SU-DHL-6 (cell line): ENCODE measurements around the gene LRFN2.

Source experiments
- H2AFZ ChIP-seq: fragments of 200-600 bp; sonication (generic); 2 replicates; pipeline ENCODE4 v1.6.1; 2014; ENCODE audit warnings: low read depth, mild to moderate bottlenecking, moderate library complexity, mixed read lengths, antibody characterized with exemption, low read length; ENCODE audit not compliant: severe bottlenecking
- H3F3A ChIP-seq: fragments of 200-600 bp; shearing (Covaris generic); 2 replicates; pipeline ENCODE4 v1.6.0; 2016; ENCODE audit warnings: antibody characterized with exemption, mild to moderate bottlenecking; ENCODE audit not compliant: insufficient read depth
- H3K27ac ChIP-seq: fragments of 200-600 bp; sonication (generic); 2 replicates; pipeline ENCODE4 v1.5.1; 2016; ENCODE audit warnings: low read depth, mild to moderate bottlenecking, low read length, moderate library complexity, mixed read lengths
- H3K27me3 ChIP-seq: fragments of 200-600 bp; sonication (generic), shearing (Covaris generic); 2 replicates; pipeline ENCODE4 v1.6.0; 2014; ENCODE audit warnings: mild to moderate bottlenecking, low read length
- H3K36me3 ChIP-seq: fragments of 200-600 bp; sonication (generic); 2 replicates; pipeline ENCODE4 v1.6.1; 2014; ENCODE audit warnings: mild to moderate bottlenecking, low read length, mixed read lengths
- H3K4me2 ChIP-seq: fragments of 300-600, 200-600 bp; shearing (Covaris generic), sonication (generic); 2 replicates; pipeline ENCODE4 v1.6.0; 2014; ENCODE audit warnings: low read length, low read depth, mild to moderate bottlenecking; ENCODE audit not compliant: poor library complexity, severe bottlenecking
- H3K4me3 ChIP-seq: fragments of 200-600 bp; sonication (generic); 2 replicates; pipeline ENCODE4 v1.5.1; 2014; ENCODE audit warnings: antibody characterized with exemption, low read length, mild to moderate bottlenecking, mixed read lengths; ENCODE audit not compliant: insufficient read depth, poor library complexity, severe bottlenecking
- H3K79me2 ChIP-seq: fragments of 200-600 bp; sonication (generic); 2 replicates; pipeline ENCODE4 v1.6.1; 2014; ENCODE audit warnings: mild to moderate bottlenecking, low read length, moderate library complexity; ENCODE audit not compliant: insufficient read depth
- H3K9ac ChIP-seq: fragments of 200-600 bp; sonication (generic); 2 replicates; pipeline ENCODE4 v1.7.0; 2014; ENCODE audit warnings: mild to moderate bottlenecking, low read length
- H3K9me2 ChIP-seq: fragments of 200-600 bp; sonication (generic); replicated peaks from 2 replicates; pipeline ENCODE4 v1.6.1; 2014; ENCODE audit warnings: low read length; ENCODE audit not compliant: insufficient read depth
- H3K9me3 ChIP-seq: fragments of 200-600 bp; sonication (generic); 2 replicates; pipeline ENCODE4 v1.6.1; 2014; ENCODE audit warnings: low read length, mixed read lengths; ENCODE audit not compliant: insufficient read depth
- H4K20me1 ChIP-seq: fragments of 200-600 bp; sonication (generic); 2 replicates; pipeline ENCODE4 v1.6.1; 2014; ENCODE audit warnings: low read depth, mild to moderate bottlenecking, antibody characterized with exemption, low read length, moderate library complexity, mixed read lengths
- CTCF ChIP-seq: fragments of 200-600 bp; sonication (generic); IDR thresholded peaks from one replicate; pipeline ENCODE4 v1.5.1; 2017; ENCODE audit warnings: antibody characterized with exemption, mild to moderate bottlenecking, low read length, moderate library complexity; ENCODE audit not compliant: insufficient read depth, poor library complexity, severe bottlenecking
- EZH2phosphoT487 ChIP-seq: fragments of 200-600 bp; sonication (generic), shearing (Covaris generic); conservative IDR thresholded peaks from 2 replicates; pipeline ENCODE4 v1.6.1; 2018; ENCODE audit warnings: mild to moderate bottlenecking, antibody characterized with exemption, low read length, moderate library complexity, mixed read lengths

LRFN2 gene

DNA sequence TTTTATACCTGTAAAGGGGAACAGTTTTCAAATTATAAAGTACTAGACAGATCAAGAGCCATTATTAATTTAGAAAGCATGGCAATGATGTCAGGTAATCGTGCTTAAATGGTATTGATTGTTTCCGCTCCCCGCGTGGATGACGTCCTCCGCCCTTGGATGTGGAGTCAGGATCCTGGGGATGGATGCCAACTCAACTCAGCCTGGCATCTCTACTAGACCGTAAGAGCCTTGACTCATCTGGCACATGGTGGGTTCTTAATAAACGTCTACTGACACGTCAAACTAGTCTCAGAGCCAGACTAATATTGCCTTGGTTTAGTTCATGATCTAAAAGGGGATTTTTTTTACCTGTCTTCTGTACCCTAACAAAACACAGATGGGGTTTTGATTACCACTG, 80.2 kb downstream of the LRFN2 start:
- Histone ChIP-seq H4K20me1 (no peaks in the 10 kb centered on the region; the same call in 1 of the 2 replicates), H3K9me2 (no peaks in the 10 kb centered on the region), H3K4me3 (no peak overlapping the region), H3K9ac (no peak overlapping the region), H3K4me2 (no peak overlapping the region), H3K36me3 (no peaks in the 10 kb centered on the region), H3F3A (no peaks in the 10 kb centered on the region), H3K79me2 (no peaks in the 10 kb centered on the region), H3K27me3 (no peaks in the 10 kb centered on the region), H3K27ac (no peak overlapping the region), H3K9me3 (no peaks in the 10 kb centered on the region), H2AFZ (no peak overlapping the region)
- TF ChIP-seq CTCF = no peak
- no peak for TF ChIP-seq EZH2phosphoT487

DNA sequence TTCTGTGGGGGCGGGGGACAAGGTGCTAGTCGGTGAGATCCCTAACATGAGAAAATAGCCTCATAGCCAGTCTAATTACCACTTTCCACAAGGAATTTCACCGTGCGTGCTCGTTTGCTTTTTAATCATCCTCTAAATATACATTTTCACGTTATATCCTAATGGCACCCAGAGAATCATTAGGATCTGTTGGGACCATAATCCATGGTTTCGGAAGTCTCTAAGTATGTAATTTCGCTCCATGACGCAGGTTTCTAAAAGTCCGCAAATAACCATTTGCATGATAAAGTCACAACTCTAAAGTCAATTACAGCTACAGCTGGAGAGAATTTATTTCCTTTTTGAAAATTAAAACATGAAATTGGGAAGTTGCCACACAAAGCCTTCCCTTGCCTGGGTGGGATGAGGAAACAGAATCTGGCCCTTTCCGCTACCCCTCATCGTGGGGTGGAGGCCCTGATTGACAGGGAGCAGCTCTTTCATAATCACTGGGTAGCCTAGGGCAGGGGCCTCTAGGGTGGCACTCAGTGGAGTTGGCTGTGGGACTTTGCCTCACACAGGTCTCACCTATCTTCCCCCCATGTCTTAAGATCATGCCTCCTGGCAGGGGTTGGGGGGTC, 81.9 kb downstream of the LRFN2 start:
- H3K9me2 ChIP-seq = no peaks in the 10 kb centered on the region
- H3K9me3 ChIP-seq = no peaks in the 10 kb centered on the region
- no peaks in the 10 kb centered on the region for H3K79me2 ChIP-seq
- no peaks in the 10 kb centered on the region for H3K36me3 ChIP-seq
- H3F3A ChIP-seq = no peaks in the 10 kb centered on the region
- H4K20me1 ChIP-seq = no peaks in the 10 kb centered on the region
- H3K4me3 ChIP-seq = no peak overlapping the region
- no peak overlapping the region for H3K27ac ChIP-seq
- H2AFZ ChIP-seq = no peak overlapping the region
- H3K9ac ChIP-seq = no peak overlapping the region
- H3K4me2 ChIP-seq = no peak overlapping the region
- H3K27me3 ChIP-seq = no peaks in the 10 kb centered on the region
- no peak for TF ChIP-seq CTCF
- TF ChIP-seq EZH2phosphoT487 = no peak

GRCh38 chr6:40504274-40504673, 82.9 kb downstream of the LRFN2 start:
- H3K4me3 ChIP-seq = no peak overlapping the region

More at GRCh38 chr6:40504274-40504673, 82.9 kb downstream of the LRFN2 start:
- Histone ChIP-seq H3F3A (no peaks in the 10 kb centered on the region), H3K9ac (no peak overlapping the region), H3K27me3 (no peaks in the 10 kb centered on the region), H2AFZ (no peak overlapping the region), H3K9me3 (no peaks in the 10 kb centered on the region), H3K79me2 (no peaks in the 10 kb centered on the region), H4K20me1 (no peaks in the 10 kb centered on the region), H3K9me2 (no peaks in the 10 kb centered on the region), H3K36me3 (no peaks in the 10 kb centered on the region), H3K4me2 (no peak overlapping the region), H3K27ac (no peak overlapping the region)
- TF ChIP-seq EZH2phosphoT487 (no peak), CTCF (no peak)
